OCI-LY1 (cell line): ENCODE results near the gene USH1C.

ENCODE experiments used
- CTCF ChIP-seq: fragments of 200-600 bp; sonication (generic), shearing (Covaris generic); IDR thresholded peaks from 2 replicates; pipeline ENCODE4 v1.5.1; 2017; ENCODE audit warnings: mild to moderate bottlenecking, antibody characterized with exemption, low read length, moderate library complexity, mixed read lengths
- EZH2 ChIP-seq: fragments of 200-600 bp; sonication (generic), shearing (Covaris generic); IDR thresholded peaks from 2 replicates; pipeline ENCODE4 v1.8.0; 2017; ENCODE audit warnings: borderline replicate concordance, mixed run types, mild to moderate bottlenecking, antibody characterized with exemption, low read length, moderate library complexity, mixed read lengths

- TF ChIP-seq CTCF = no peak
- no peak for TF ChIP-seq EZH2
Measured at GRCh38 chr11:17529844-17530185, 14.4 kb downstream of the USH1C start.
